Activated CD8-positive, alpha-beta T cell treated with anti-CD3 and anti-CD28 coated beads, Interleukin-2, amount 10 ng/mL, durations not matched to agents 7 days and 5 days (primary cell): ENCODE measurements around the gene KCNG2. TPM values are rescaled to one million over a fixed set of nuclear protein-coding genes. Genes with fewer than 3 reads are reported as not detected.

ENCODE experiments used
- ATAC-seq: fragments of 150-1000 bp; cut with Tn5 transposase; one replicate; pipeline ENCODE4 v1.10.0; 2021; ENCODE audit warnings: moderate library complexity
- CTCF ChIA-PET: fragments of 350-600 bp; sonication (Branson Sonifier 250); formaldehyde crosslinking; loops from one replicate; lab custom pipeline; 2021; ENCODE audit warnings: antibody characterized with exemption; lab: Charles Lee
- POLR2A ChIA-PET: fragments of 350-600 bp; sonication (Branson Sonifier 250); formaldehyde crosslinking; loops from one replicate; lab custom pipeline; 2021; ENCODE audit warnings: antibody characterized with exemption; lab: Charles Lee
- DNase-seq: peaks from one replicate; pipeline ENCODE4 v3.0.0-alpha.2; 2020
- H3K27ac Mint-ChIP-seq: one replicate; pipeline ENCODE4 v1.8.0; 2021; ENCODE audit warnings: mild to moderate bottlenecking, mixed read lengths
- H3K27me3 Mint-ChIP-seq: one replicate; pipeline ENCODE4 v1.8.0; 2021; ENCODE audit warnings: low read depth, mixed read lengths
- H3K36me3 Mint-ChIP-seq: one replicate; pipeline ENCODE4 v1.8.0; 2021; ENCODE audit warnings: low read depth, mixed read lengths
- H3K4me1 Mint-ChIP-seq: one replicate; pipeline ENCODE4 v1.8.0; 2021; ENCODE audit warnings: low read depth, mixed read lengths
- H3K4me3 Mint-ChIP-seq: one replicate; pipeline ENCODE4 v1.8.0; 2021; ENCODE audit warnings: mild to moderate bottlenecking, mixed read lengths
- H3K9me3 Mint-ChIP-seq: one replicate; pipeline ENCODE4 v1.8.0; 2022; ENCODE audit warnings: mixed read lengths; ENCODE audit not compliant: insufficient read depth
- total RNA-seq, 2 experiments: library from RNA; stranded (reverse); gene quantifications; one replicate each; pipeline ENCODE4 v1.2.3, GENCODE V29; 2021

KCNG2 gene
- total RNA-seq, 2 experiments from 2014 or later: not detected

GRCh38 chr18:79756143-79756500, 41.6 kb upstream of the KCNG2 start:
- POLR2A ChIA-PET: no interaction called here
- H3K27me3 Mint-ChIP-seq: no peaks in the 10 kb centered on the region
- ATAC-seq (no peak), DNase-seq (no peak)
- CTCF ChIA-PET: no interaction called here
- no peak overlapping the region for H3K4me3 Mint-ChIP-seq
- H3K36me3 Mint-ChIP-seq: peaks cover 49% of the 10 kb centered on the region
- H3K4me1 Mint-ChIP-seq: peaks cover 2% of the 10 kb centered on the region
- no peak overlapping the region for H3K27ac Mint-ChIP-seq
- no peaks in the 10 kb centered on the region for H3K9me3 Mint-ChIP-seq

DNA sequence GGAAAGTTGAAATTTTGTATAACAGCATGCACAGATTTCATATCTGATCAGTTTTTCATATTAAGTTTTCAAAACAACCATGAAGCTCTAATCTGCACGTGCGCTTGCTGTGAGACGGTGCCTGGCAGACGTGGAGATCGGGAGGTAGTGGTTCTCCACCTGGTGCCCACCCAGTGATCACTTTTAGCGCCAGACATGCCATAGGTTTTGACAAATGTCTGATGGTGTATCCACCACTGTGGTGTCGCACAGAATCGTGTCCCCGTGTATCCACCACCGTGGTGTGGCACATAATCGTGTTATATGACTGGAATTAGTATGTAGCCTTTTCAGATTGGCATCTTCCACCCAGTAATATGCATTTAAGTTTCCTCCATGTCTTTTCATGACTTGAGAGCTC, 40.9 kb upstream of the KCNG2 start:
- Mint-ChIP-seq H3K4me3 (no peak overlapping the region), H3K36me3 (peaks cover 45% of the 10 kb centered on the region), H3K27ac (no peak overlapping the region), H3K4me1 (peaks cover 2% of the 10 kb centered on the region), H3K27me3 (peaks cover 2% of the 10 kb centered on the region), H3K9me3 (no peaks in the 10 kb centered on the region)
- ATAC-seq: no peak
- DNase-seq: no peak
- POLR2A ChIA-PET: no interaction called here
- CTCF ChIA-PET: no interaction called here

GRCh38 chr18:79760348-79760747, 37.4 kb upstream of the KCNG2 start:
- Mint-ChIP-seq H3K27me3 (peaks cover 2% of the 10 kb centered on the region), H3K4me3 (no peak overlapping the region), H3K27ac (no peak overlapping the region), H3K36me3 (peaks cover 23% of the 10 kb centered on the region), H3K9me3 (no peaks in the 10 kb centered on the region), H3K4me1 (peaks cover 2% of the 10 kb centered on the region)
- DNase-seq: no peak
- POLR2A ChIA-PET: no interaction called here
- CTCF ChIA-PET: no interaction called here
- no peak for ATAC-seq

- no peak for ATAC-seq
- Mint-ChIP-seq H3K9me3 (no peaks in the 10 kb centered on the region), H3K27ac (no peak overlapping the region), H3K4me3 (no peak overlapping the region), H3K27me3 (peaks cover 2% of the 10 kb centered on the region), H3K36me3 (peaks cover 20% of the 10 kb centered on the region), H3K4me1 (peaks cover 2% of the 10 kb centered on the region)
- POLR2A ChIA-PET: no interaction called here
- CTCF ChIA-PET: no interaction called here
- DNase-seq: no peak
Measured at GRCh38 chr18:79760881-79761280, 36.9 kb upstream of the KCNG2 start.

GRCh38 chr18:79763407-79763806, 34.3 kb upstream of the KCNG2 start:
- Mint-ChIP-seq H3K27ac (no peak overlapping the region), H3K4me1 (peaks cover 2% of the 10 kb centered on the region), H3K36me3 (peaks cover 9% of the 10 kb centered on the region), H3K4me3 (no peak overlapping the region), H3K9me3 (peaks cover 2% of the 10 kb centered on the region), H3K27me3 (peaks cover 9% of the 10 kb centered on the region)
- ChIA-PET POLR2A (no interaction called here), CTCF (no interaction called here)
- DNase-seq (no peak), ATAC-seq (no peak)

GRCh38 chr18:79764131-79764530, 33.6 kb upstream of the KCNG2 start:
- H3K4me1 Mint-ChIP-seq: peaks cover 2% of the 10 kb centered on the region

DNA sequence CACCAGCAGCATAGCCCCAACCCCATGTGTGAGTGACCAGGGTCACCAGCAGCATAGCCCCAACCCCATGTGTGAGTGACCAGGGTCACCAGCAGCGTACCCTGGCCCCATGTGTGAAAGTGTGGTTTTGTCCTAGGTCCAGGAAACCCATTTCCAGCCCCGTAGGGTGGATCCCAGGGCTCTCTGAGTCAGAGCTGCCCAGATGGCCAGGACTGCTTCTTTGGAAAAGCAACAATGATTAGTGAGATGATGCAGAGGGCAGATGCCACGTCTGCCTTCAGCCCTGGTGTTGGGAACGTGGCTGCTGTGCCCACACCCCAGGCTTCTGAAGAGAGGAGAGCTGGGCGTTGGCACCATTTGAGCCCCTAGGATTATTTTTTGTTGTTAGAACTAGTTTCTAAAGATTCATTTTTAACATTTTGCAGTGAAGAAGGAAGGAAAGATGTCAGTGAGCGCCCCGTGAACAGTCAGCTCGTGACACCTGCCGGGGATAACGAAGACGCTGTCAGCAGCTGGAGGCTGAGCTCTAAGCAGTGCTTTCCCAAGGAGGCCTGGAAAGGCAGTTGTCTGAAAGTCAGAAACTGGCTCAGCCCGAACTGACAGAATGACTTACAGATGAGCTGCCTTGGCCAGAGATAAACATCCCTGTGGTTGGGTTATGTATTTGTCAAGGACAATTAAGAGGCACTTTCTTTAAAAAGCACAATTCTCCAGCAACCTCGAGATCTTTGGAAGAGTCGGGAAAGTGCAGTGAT, 32.1 kb upstream of the KCNG2 start:
- no peak for DNase-seq
- H3K4me3 Mint-ChIP-seq: no peak overlapping the region
- peaks cover 2% of the 10 kb centered on the region for H3K4me1 Mint-ChIP-seq

More at GRCh38 chr18:79764131-79764530, 33.6 kb upstream of the KCNG2 start:
- peaks cover 9% of the 10 kb centered on the region for H3K27me3 Mint-ChIP-seq
- H3K36me3 Mint-ChIP-seq: peaks cover 4% of the 10 kb centered on the region
- ChIA-PET CTCF (no interaction called here), POLR2A (no interaction called here)
- H3K4me3 Mint-ChIP-seq: no peak overlapping the region
- no peak for DNase-seq
- no peak for ATAC-seq
- H3K9me3 Mint-ChIP-seq: peaks cover 2% of the 10 kb centered on the region
- H3K27ac Mint-ChIP-seq: no peak overlapping the region

GRCh38 chr18:79766308-79766707, 31.4 kb upstream of the KCNG2 start:
- H3K36me3 Mint-ChIP-seq: no peaks in the 10 kb centered on the region
- no peaks in the 10 kb centered on the region for H3K4me1 Mint-ChIP-seq
- no peak for DNase-seq
- no peak for ATAC-seq
- H3K4me3 Mint-ChIP-seq: no peak overlapping the region
- peaks cover 2% of the 10 kb centered on the region for H3K9me3 Mint-ChIP-seq
- CTCF ChIA-PET: no interaction called here
- no peak overlapping the region for H3K27ac Mint-ChIP-seq
- POLR2A ChIA-PET: no interaction called here
- peaks cover 9% of the 10 kb centered on the region for H3K27me3 Mint-ChIP-seq

More for the DNA sequence above, 32.1 kb upstream of the KCNG2 start:
- Mint-ChIP-seq H3K9me3 (peaks cover 2% of the 10 kb centered on the region), H3K27me3 (peaks cover 9% of the 10 kb centered on the region), H3K36me3 (no peaks in the 10 kb centered on the region), H3K27ac (no peak overlapping the region)
- ATAC-seq: no peak
- ChIA-PET POLR2A (no interaction called here), CTCF (no interaction called here)

DNA sequence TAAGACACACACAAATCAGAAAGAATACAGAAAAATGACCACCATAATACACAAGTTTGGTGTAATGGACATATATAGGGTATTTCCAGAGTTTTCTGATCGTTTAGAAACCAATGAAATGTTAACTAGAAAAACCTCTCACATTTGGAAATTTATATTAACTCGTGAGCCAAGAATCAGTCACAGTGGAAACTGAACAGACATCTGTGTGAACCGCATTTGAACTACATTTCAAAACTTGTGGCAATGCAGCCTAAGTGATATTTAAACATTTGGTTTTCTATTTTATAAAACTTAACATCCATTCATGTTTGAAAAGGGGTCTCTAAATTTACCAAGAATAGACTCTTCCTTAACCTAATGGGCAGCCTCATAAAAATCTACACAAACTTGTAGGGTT, 29.0 kb upstream of the KCNG2 start:
- Mint-ChIP-seq H3K9me3 (peaks cover 2% of the 10 kb centered on the region), H3K4me1 (no peaks in the 10 kb centered on the region), H3K27ac (no peak overlapping the region), H3K36me3 (no peaks in the 10 kb centered on the region), H3K27me3 (peaks cover 7% of the 10 kb centered on the region), H3K4me3 (no peak overlapping the region)
- CTCF ChIA-PET: no interaction called here
- POLR2A ChIA-PET: no interaction called here
- no peak for ATAC-seq
- DNase-seq: no peak

- peaks cover 7% of the 10 kb centered on the region for H3K27me3 Mint-ChIP-seq
- ATAC-seq: no peak
- CTCF ChIA-PET: no interaction called here
- H3K27ac Mint-ChIP-seq: no peak overlapping the region
- no peaks in the 10 kb centered on the region for H3K4me1 Mint-ChIP-seq
- H3K4me3 Mint-ChIP-seq: no peak overlapping the region
- no peak for DNase-seq
- POLR2A ChIA-PET: no interaction called here
- H3K9me3 Mint-ChIP-seq: peaks cover 2% of the 10 kb centered on the region
- H3K36me3 Mint-ChIP-seq: no peaks in the 10 kb centered on the region
Measured at GRCh38 chr18:79769698-79770500, 27.8 kb upstream of the KCNG2 start.

DNA sequence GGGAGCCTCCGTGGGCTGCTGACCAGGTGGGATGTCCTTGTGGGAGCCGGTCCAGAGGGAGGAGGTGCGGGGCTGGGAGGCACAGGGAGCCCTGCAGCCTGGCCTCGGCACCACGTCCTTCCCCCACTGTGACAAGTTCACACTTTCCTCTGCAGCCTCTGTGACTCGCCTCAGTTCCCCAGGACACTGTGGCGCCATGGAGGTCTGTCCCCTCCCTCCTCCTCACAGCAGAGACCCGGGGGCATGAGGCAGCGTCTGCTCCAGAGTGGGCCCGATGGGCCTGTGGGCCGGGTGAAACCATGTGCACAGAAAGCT, 27.3 kb upstream of the KCNG2 start:
- ChIA-PET POLR2A (no interaction called here), CTCF (no interaction called here)
- Mint-ChIP-seq H3K4me1 (no peaks in the 10 kb centered on the region), H3K27ac (no peak overlapping the region), H3K36me3 (no peaks in the 10 kb centered on the region), H3K9me3 (peaks cover 2% of the 10 kb centered on the region), H3K27me3 (peaks cover 7% of the 10 kb centered on the region), H3K4me3 (no peak overlapping the region)
- DNase-seq (no peak), ATAC-seq (no peak)

GRCh38 chr18:79770826-79771225, 26.9 kb upstream of the KCNG2 start:
- Mint-ChIP-seq H3K36me3 (no peaks in the 10 kb centered on the region), H3K9me3 (peaks cover 2% of the 10 kb centered on the region), H3K4me3 (no peak overlapping the region), H3K27ac (no peak overlapping the region), H3K4me1 (no peaks in the 10 kb centered on the region), H3K27me3 (peaks cover 7% of the 10 kb centered on the region)
- DNase-seq: no peak
- POLR2A ChIA-PET: no interaction called here
- ATAC-seq: no peak
- CTCF ChIA-PET: no interaction called here
